Prostate gland (tissue), 2 donors: ENCODE results near the gene C6orf89. TPM values are rescaled to one million over a fixed set of nuclear protein-coding genes. Genes with fewer than 3 reads are reported as not detected.

Experiments
- DNase-seq: peaks from one replicate; pipeline ENCODE4 v3.0.0-alpha.2; 2019; ENCODE audit warnings: low spot score
- H3K27ac ChIP-seq, 2 donors: fragments of 200-600 bp; sonication (generic); 2 replicates each; pipeline ENCODE4 v1.5.1; 2017 to 2019
- H3K27me3 ChIP-seq: fragments of 200-600 bp; sonication (generic); replicated peaks from 2 replicates; pipeline ENCODE4 v1.5.1; 2019; ENCODE audit not compliant: insufficient read depth
- H3K36me3 ChIP-seq, 2 donors: fragments of 200-600 bp; sonication (generic); 1 replicate in 1 of 2; 2 replicates in 1 of 2; pipeline versions ENCODE4 v1.5.1 to v1.8.1; 2017 to 2019
- H3K4me1 ChIP-seq: fragments of 200-600 bp; sonication (generic); replicated peaks from 2 replicates; pipeline ENCODE4 v1.5.1; 2019
- H3K4me3 ChIP-seq, 2 donors: fragments of 200-600 bp; sonication (generic); 2 replicates each; pipeline ENCODE4 v1.5.1; 2017 to 2019
- H3K9me3 ChIP-seq: fragments of 200-600 bp; sonication (generic); 2 replicates; pipeline ENCODE4 v1.5.1; 2017
- CTCF ChIP-seq, 4 experiments: fragments of 200-600 bp in 2 of 4; fragments of 450-650 bp in 2 of 4; sonication (generic) in 2 of 4; IDR thresholded peaks; 1 replicate in 3 of 4; 2 replicates in 1 of 4; pipeline ENCODE4 v1.5.1; 2016 to 2019; ENCODE audit warnings: antibody characterized with exemption in 4 of 4, mild to moderate bottlenecking in 2 of 4, moderate library complexity in 2 of 4
- POLR2A ChIP-seq: fragments of 450-650 bp; IDR thresholded peaks from one replicate; pipeline ENCODE4 v1.6.1; 2016; ENCODE audit warnings: antibody characterized with exemption, mild to moderate bottlenecking
- POLR2AphosphoS5 ChIP-seq: sonication (generic); formaldehyde crosslinking; IDR thresholded peaks from one replicate; pipeline ENCODE4 v1.6.1; 2017; ENCODE audit warnings: antibody characterized with exemption
- WGBS: methylation state at CpG from one replicate; pipeline ENCODE4 v1.1.5; 2018; 5-methylcytosine and 5-hydroxymethylcytosine counted together
- intact Hi-C: fragments of 100-400 bp; cut with DNase I; formaldehyde crosslinking; loops from one replicate; pipeline ENCODE4 v1.14.2; 2022
- total RNA-seq, 2 donors: library from RNA; depleted of rRNA; stranded (reverse); fragments of >200 nt; gene quantifications; one replicate each; pipeline ENCODE4 v1.1.0, GENCODE V29; 2016

C6orf89 gene
- total RNA-seq, 2 donors from 2014 or later: 54.9 to 96.9 TPM

DNA sequence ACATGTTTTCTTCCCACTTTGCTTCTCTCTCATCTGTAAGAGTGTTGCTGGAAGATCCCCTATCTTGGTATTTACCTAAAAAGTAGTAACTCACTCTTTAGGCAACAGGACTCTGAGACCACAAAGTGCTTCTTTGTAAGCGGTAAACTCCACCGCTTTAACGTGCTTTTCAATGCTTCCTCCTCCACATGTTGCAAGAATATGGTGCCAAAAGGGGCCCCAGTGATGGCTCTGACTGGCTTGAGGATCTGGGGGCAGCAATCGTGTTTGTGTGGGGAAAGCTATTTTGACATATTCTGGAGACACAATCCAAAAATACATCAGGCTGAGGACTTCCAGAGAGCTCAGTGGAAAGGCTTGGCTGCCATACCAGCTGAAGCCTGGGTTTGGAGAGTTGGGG, 34.1 kb upstream of the C6orf89 start:
- WGBS: 54% methylated on average over 4 of the region's 4 CpGs
- H3K4me1 ChIP-seq: no peaks in the 10 kb centered on the region
- no peak for TF ChIP-seq POLR2A
- TF ChIP-seq POLR2AphosphoS5: no peak
- no peak for TF ChIP-seq CTCF (IDR thresholded peaks at IDR 0.05)
- no peaks in the 10 kb centered on the region for H3K27me3 ChIP-seq
- intact Hi-C loops: loop anchor here (1.0 kb wide), 1 partner anchor 85 kb away; no protein-coding TSS in a partner anchor
- no peak overlapping the region for H3K4me3 ChIP-seq
- H3K9me3 ChIP-seq: no peaks in the 10 kb centered on the region
- H3K36me3 ChIP-seq: no peaks in the 10 kb centered on the region
- DNase-seq: no peak
- peak overlapping the region; percentile 25 to 38 for H3K27ac ChIP-seq

GRCh38 chr6:36852481-36853147, 33.1 kb upstream of the C6orf89 start:
- WGBS: 60% methylated on average over 4 of the region's 4 CpGs
- intact Hi-C loops: no loop called here
- TF ChIP-seq POLR2A (no peak), CTCF (IDR thresholded peaks at IDR 0.05) (no peak), POLR2AphosphoS5 (no peak)

DNA sequence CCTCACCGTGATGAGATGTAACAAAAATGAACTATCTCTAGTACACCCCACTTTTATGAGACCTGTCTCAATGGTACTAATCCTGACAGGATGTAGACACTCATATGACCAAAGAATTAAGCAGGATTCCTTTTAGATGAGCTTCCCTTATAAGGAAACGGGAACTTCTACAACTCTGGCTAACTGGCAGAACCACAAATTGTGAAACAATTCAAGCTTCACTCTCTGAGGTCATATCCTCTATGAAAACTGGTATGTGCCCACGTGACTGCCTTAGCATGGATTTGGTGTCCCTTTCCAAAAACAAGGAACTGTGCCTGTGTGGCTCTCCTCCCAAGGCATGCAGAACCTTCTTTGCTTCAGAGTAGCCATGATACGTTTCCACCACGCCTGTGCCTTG, 32.4 kb upstream of the C6orf89 start:
- WGBS: 41% methylated on average over 5 of the region's 5 CpGs
- intact Hi-C loops: no loop called here
- peak; percentile 80 for TF ChIP-seq POLR2AphosphoS5
- no peak for TF ChIP-seq CTCF (IDR thresholded peaks at IDR 0.05)

More at GRCh38 chr6:36852481-36853147, 33.1 kb upstream of the C6orf89 start:
- no peak overlapping the region for H3K4me3 ChIP-seq
- no peaks in the 10 kb centered on the region for H3K9me3 ChIP-seq
- no peaks in the 10 kb centered on the region for H3K36me3 ChIP-seq
- DNase-seq: no peak
- H3K27me3 ChIP-seq: no peaks in the 10 kb centered on the region
- H3K4me1 ChIP-seq: no peaks in the 10 kb centered on the region
- peak overlapping the region; percentile 38 to 60 for H3K27ac ChIP-seq

GRCh38 chr6:36855750-36856149, 30.0 kb upstream of the C6orf89 start:
- 91% methylated on average over 10 of the region's 10 CpGs for WGBS
- intact Hi-C loops: no loop called here
- H3K36me3 ChIP-seq: no peaks in the 10 kb centered on the region
- H3K4me3 ChIP-seq: no peak overlapping the region
- no peak overlapping the region for H3K27ac ChIP-seq
- no peaks in the 10 kb centered on the region for H3K9me3 ChIP-seq
- no peaks in the 10 kb centered on the region for H3K4me1 ChIP-seq
- TF ChIP-seq CTCF (IDR thresholded peaks at IDR 0.05): no peak
- TF ChIP-seq POLR2A: no peak
- TF ChIP-seq POLR2AphosphoS5: no peak
- no peak for DNase-seq
- H3K27me3 ChIP-seq: no peaks in the 10 kb centered on the region

More for the DNA sequence above, 32.4 kb upstream of the C6orf89 start:
- peak; percentile 50 for DNase-seq
- Histone ChIP-seq H3K36me3 (no peaks in the 10 kb centered on the region), H3K9me3 (no peaks in the 10 kb centered on the region), H3K4me1 (no peaks in the 10 kb centered on the region), H3K27ac (peak overlapping the region; percentile 38 to 60), H3K27me3 (no peaks in the 10 kb centered on the region), H3K4me3 (no peak overlapping the region)

- Histone ChIP-seq H3K4me1 (no peaks in the 10 kb centered on the region), H3K27ac (no peak overlapping the region), H3K27me3 (no peaks in the 10 kb centered on the region), H3K9me3 (no peaks in the 10 kb centered on the region), H3K4me3 (no peak overlapping the region), H3K36me3 (no peaks in the 10 kb centered on the region)
- no peak for DNase-seq
- WGBS: 74% methylated on average over 8 of the region's 8 CpGs
- no peak for TF ChIP-seq CTCF (IDR thresholded peaks at IDR 0.05)
- no peak for TF ChIP-seq POLR2AphosphoS5
- TF ChIP-seq POLR2A: no peak
- intact Hi-C loops: no loop called here
Observed at GRCh38 chr6:36856277-36856676, 29.5 kb upstream of the C6orf89 start.
